HEK293 (cell line): Measurements from ENCODE around the gene SECTM1.

ENCODE experiments used
- CTCF ChIA-PET: fragments of 350-600 bp; formaldehyde crosslinking; extraction: SDS; loops from one replicate; lab custom pipeline; 2021; ENCODE audit warnings: antibody characterized with exemption; lab: Yijun Ruan, JAX
- POLR2A ChIA-PET: fragments of 300-600 bp; formaldehyde crosslinking; extraction: SDS; loops from one replicate; lab custom pipeline; 2020; ENCODE audit warnings: antibody characterized with exemption, inconsistent platforms; lab: Yijun Ruan, JAX
- H3K27ac ChIP-seq: fragments of 200-500 bp; sonication (Bioruptor generic); 2 replicates; pipeline ENCODE4 v1.5.1; 2014; ENCODE audit warnings: low read depth, low read length, control low read depth, inconsistent platforms; ENCODE audit errors: extremely low read depth
- H3K36me3 ChIP-seq, 2 experiments: fragments of 200-500 bp in 1 of 2; sonication (Bioruptor generic) in 1 of 2; 1 replicate in 1 of 2; 2 replicates in 1 of 2; pipeline ENCODE4 v1.5.1; 2014 to 2017; ENCODE audit warnings: inconsistent platforms in 2 of 2, low read length in 2 of 2; ENCODE audit not compliant: control insufficient read depth in 2 of 2, insufficient read depth in 1 of 2
- H3K4me1 ChIP-seq: fragments of 200-500 bp; sonication (Bioruptor generic); 2 replicates; pipeline ENCODE4 v1.5.1; 2014; ENCODE audit warnings: mild to moderate bottlenecking, low read length, inconsistent platforms; ENCODE audit not compliant: control insufficient read depth, insufficient read depth
- H3K4me3 ChIP-seq: 2 replicates; pipeline ENCODE4 v1.5.1; 2011; ENCODE audit warnings: low read depth, mild to moderate bottlenecking, control low read depth, low read length, moderate library complexity
- H3K9me3 ChIP-seq: fragments of 200-500 bp; sonication (Bioruptor generic); 2 replicates; pipeline ENCODE4 v1.5.1; 2014; ENCODE audit warnings: low read depth, low read length, inconsistent platforms; ENCODE audit not compliant: control insufficient read depth, insufficient read depth
- AEBP2 ChIP-seq: fragments of 450-650 bp; formaldehyde crosslinking; IDR thresholded peaks from 2 replicates; pipeline ENCODE4 v1.5.1; 2016; ENCODE audit warnings: missing biosample characterization, missing genetic modification characterization, borderline replicate concordance
- KLF8 ChIP-seq: fragments of 450-650 bp; formaldehyde crosslinking; IDR thresholded peaks from 2 replicates; pipeline ENCODE4 v1.5.1; 2016; ENCODE audit warnings: missing biosample characterization, missing genetic modification characterization
- ZBTB10 ChIP-seq: fragments of 450-650 bp; formaldehyde crosslinking; IDR thresholded peaks from 2 replicates; pipeline ENCODE4 v1.5.1; 2016; ENCODE audit warnings: missing biosample characterization, missing genetic modification characterization
- ZBTB20 ChIP-seq: fragments of 450-650 bp; formaldehyde crosslinking; IDR thresholded peaks from 2 replicates; pipeline ENCODE4 v1.5.1; 2016; ENCODE audit warnings: missing biosample characterization, missing genetic modification characterization
- ZIC2 ChIP-seq: fragments of 450-650 bp; formaldehyde crosslinking; IDR thresholded peaks from 2 replicates; pipeline ENCODE4 v1.5.1; 2016; ENCODE audit warnings: missing biosample characterization, missing genetic modification characterization
- ZNF112 ChIP-seq: fragments of 450-650 bp; formaldehyde crosslinking; IDR thresholded peaks from 2 replicates; pipeline ENCODE4 v1.5.0; 2017; ENCODE audit warnings: missing biosample characterization, missing genetic modification characterization
- ZNF223 ChIP-seq: fragments of 450-650 bp; formaldehyde crosslinking; IDR thresholded peaks from 2 replicates; pipeline ENCODE4 v1.5.1; 2016; ENCODE audit warnings: missing biosample characterization, missing genetic modification characterization
- ZNF280D ChIP-seq: fragments of 450-650 bp; formaldehyde crosslinking; IDR thresholded peaks from 2 replicates; pipeline ENCODE4 v1.5.1; 2016; ENCODE audit warnings: missing biosample characterization, missing genetic modification characterization
- ZNF324 ChIP-seq: fragments of 450-650 bp; formaldehyde crosslinking; IDR thresholded peaks from 2 replicates; pipeline ENCODE4 v1.5.1; 2016; ENCODE audit warnings: missing biosample characterization, missing genetic modification characterization
- ZNF366 ChIP-seq: fragments of 450-650 bp; formaldehyde crosslinking; conservative IDR thresholded peaks from 2 replicates; pipeline ENCODE4 v1.5.1; 2016; ENCODE audit warnings: missing biosample characterization, missing genetic modification characterization
- ZNF549 ChIP-seq: fragments of 450-650 bp; IDR thresholded peaks from 2 replicates; pipeline ENCODE4 v1.5.1; 2018; ENCODE audit warnings: missing biosample characterization, missing genetic modification characterization, mild to moderate bottlenecking, inconsistent platforms, moderate library complexity
- ZNF624 ChIP-seq: fragments of 450-650 bp; formaldehyde crosslinking; IDR thresholded peaks from 2 replicates; pipeline ENCODE4 v1.5.1; 2017; ENCODE audit warnings: missing biosample characterization, missing genetic modification characterization
- ZNF658 ChIP-seq: fragments of 450-650 bp; formaldehyde crosslinking; IDR thresholded peaks from 2 replicates; pipeline ENCODE4; 2016; ENCODE audit warnings: missing biosample characterization, missing genetic modification characterization
- ZNF701 ChIP-seq: fragments of 450-650 bp; formaldehyde crosslinking; IDR thresholded peaks from 2 replicates; pipeline ENCODE4 v1.5.1; 2016; ENCODE audit warnings: missing biosample characterization, missing genetic modification characterization
- ZNF777 ChIP-seq: fragments of 450-650 bp; formaldehyde crosslinking; IDR thresholded peaks from 2 replicates; pipeline ENCODE4 v1.5.1; 2017; ENCODE audit warnings: missing biosample characterization, missing genetic modification characterization, borderline replicate concordance

SECTM1 gene

GRCh38 chr17:82292251-82293154 is 41.1 kb downstream of the SECTM1 start (continued):
- TF ChIP-seq ZBTB10 (no peak), ZNF324 (tag by site-specific recombination) (0 out of 2 replicates have a peak, but pooled peaks have one; percentile 44), ZBTB20 (tag by site-specific recombination) (peak; percentile 57; the same call in 1 of the 2 replicates), AEBP2 (tag by site-specific recombination) (no peak), ZNF112 (tag by site-specific recombination) (no peak), ZNF366 (tag by site-specific recombination) (no peak), ZNF624 (tag by site-specific recombination) (no peak), ZNF777 (no peak), ZNF223 (tag by site-specific recombination) (peak; percentile 60; the same call in 1 of the 2 replicates), ZIC2 (tag by site-specific recombination) (no peak), KLF8 (tag by site-specific recombination) (peak; percentile 72; the same call in 1 of the 2 replicates), ZNF701 (no peak), ZNF549 (tag by site-specific recombination) (no peak), ZNF658 (tag by site-specific recombination) (no peak)

GRCh38 chr17:82291582-82292250 is 41.9 kb downstream of the SECTM1 start:
- Histone ChIP-seq H3K27ac (peak overlapping the region; percentile 78), H3K36me3 (no peaks in the 10 kb centered on the region), H3K4me3 (peak overlapping the region; percentile 57), H3K9me3 (no peaks in the 10 kb centered on the region)
- POLR2A ChIA-PET = interaction anchor here (0.6 to 2.5 kb wide), 12 partner anchors 9 to 56 kb away, joined by 3 to 44 read pairs (median 11); partner anchors contain the start of genes CSNK1D and SECTM1
- CTCF ChIA-PET = interaction anchor here (0.6 to 1.7 kb wide), 3 partner anchors 55 to 270 kb away, joined by 3 to 8 read pairs (median 3); no protein-coding TSS in a partner anchor
- TF ChIP-seq ZNF223 (tag by site-specific recombination) (no peak), ZNF280D (tag by site-specific recombination) (0 out of 2 replicates have a peak, but pooled peaks have one; percentile 53)
- TF ChIP-seq, all 188 proteins: peak for 1
- H3K4me1 ChIP-seq = peaks cover 8% of the 10 kb centered on the region
